Measurements from ENCODE around the gene NUDT13. TPM values are rescaled to one million over a fixed set of nuclear protein-coding genes. Genes with fewer than 3 reads are reported as not detected.

The NUDT13 gene
- total RNA-seq, 1 donor: 1.8 TPM

DNA sequence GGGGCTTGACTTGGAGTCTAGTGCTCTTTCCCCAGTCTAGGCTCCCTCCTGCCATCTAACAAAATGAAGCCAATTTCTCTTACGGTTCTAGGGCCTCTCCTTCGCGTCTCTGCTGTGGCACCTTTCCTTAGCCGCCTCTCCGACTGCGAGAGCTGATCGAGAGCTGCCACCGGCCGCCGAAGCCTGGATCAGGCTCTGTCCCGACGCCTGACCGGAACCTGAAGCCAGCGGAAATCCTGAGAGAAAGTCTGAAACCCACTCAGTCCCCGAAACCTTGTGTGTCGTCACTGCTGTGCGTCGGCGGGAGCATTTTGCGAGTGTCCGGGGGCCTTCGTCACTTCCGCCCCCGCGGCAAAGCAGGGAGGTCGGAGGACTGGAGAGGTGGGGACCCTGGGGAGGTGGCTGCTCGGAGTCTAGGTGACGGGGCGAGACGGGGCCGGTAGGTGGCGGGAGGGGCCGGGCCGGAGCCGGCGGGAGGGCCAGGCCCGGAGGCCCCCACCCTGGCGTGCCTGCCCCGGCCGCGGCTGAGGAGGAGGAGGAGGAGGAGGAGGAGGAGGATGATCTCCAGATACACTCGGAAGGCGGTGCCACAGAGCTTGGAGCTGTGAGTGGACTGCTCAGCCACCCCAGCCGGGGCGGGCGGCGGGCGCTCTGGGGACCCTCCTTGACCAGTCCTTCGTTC lies 57.7 kb downstream of the NUDT13 start, which contains the start of the genes ECD and FAM149B1:
Gene ECD, minus strand, starts transcription at position 226 of the 682 bp plus-strand sequence. CDS start 4,071 bp downstream, outside the sequence.
Gene FAM149B1, plus strand, starts transcription at position 337 of the 682 bp plus-strand sequence. Its CDS starts 221 bp downstream, at position 558.
- peak; percentile 93 for DNase-seq (ENCODE audit: low read depth)
- H3K4me3 ChIP-seq (ENCODE audit: low read depth, low read length): peak within 1 kb of the TSS; percentile 71
- TF ChIP-seq, protein P1, sequence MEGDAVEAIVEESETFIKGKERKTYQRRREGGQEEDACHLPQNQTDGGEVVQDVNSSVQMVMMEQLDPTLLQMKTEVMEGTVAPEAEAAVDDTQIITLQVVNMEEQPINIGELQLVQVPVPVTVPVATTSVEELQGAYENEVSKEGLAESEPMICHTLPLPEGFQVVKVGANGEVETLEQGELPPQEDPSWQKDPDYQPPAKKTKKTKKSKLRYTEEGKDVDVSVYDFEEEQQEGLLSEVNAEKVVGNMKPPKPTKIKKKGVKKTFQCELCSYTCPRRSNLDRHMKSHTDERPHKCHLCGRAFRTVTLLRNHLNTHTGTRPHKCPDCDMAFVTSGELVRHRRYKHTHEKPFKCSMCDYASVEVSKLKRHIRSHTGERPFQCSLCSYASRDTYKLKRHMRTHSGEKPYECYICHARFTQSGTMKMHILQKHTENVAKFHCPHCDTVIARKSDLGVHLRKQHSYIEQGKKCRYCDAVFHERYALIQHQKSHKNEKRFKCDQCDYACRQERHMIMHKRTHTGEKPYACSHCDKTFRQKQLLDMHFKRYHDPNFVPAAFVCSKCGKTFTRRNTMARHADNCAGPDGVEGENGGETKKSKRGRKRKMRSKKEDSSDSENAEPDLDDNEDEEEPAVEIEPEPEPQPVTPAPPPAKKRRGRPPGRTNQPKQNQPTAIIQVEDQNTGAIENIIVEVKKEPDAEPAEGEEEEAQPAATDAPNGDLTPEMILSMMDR (IDR thresholded peaks at IDR 0.05; ENCODE audit: insufficient read depth, low read length): no peak

DNA sequence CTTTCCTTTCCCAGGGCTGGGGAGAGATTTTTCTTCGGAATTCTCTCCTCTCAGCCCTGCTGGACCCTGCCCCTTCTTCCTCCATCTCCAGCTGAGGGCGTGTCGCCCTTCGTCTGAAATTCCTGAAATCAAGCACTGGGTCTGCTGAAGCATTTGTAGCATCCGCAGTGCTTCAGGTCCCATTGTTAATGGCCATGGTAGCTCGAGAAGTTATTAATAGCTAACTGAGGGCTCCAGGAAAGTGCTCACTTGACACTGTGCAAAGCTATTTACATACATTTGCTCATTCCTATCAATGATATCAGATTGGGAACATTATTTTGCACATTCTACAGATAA lies 58.2 kb downstream of the NUDT13 start:
- peak; percentile 46 for DNase-seq (ENCODE audit: low read depth)
- H3K4me3 ChIP-seq (ENCODE audit: low read depth, low read length): peak overlapping the region; percentile 71
- TF ChIP-seq, protein P1 (IDR thresholded peaks at IDR 0.05; ENCODE audit: insufficient read depth, low read length): no peak

DNA sequence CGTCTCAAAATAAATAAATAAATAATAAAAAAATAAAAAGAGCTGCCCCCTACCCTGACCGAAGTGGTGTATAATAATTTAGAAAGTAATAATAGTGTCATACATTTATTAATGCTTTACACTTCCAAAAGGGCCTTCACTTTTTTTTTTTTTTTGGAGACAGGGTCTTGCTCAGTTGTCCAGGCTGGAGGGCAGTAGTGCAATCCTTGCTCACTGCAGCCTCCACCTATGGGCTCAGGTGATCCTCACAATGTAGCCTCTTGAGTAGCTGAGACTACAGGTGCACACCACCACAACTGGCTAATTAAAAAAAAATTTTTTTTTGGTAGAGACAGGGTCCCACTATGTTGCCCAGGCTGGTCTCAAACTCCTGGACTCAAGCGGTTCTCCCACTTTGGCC lies 59.1 kb downstream of the NUDT13 start:
- no peak overlapping the region for H3K4me3 ChIP-seq (ENCODE audit: low read depth, low read length)
- TF ChIP-seq, protein P1 (IDR thresholded peaks at IDR 0.05; ENCODE audit: insufficient read depth, low read length): no peak

DNA sequence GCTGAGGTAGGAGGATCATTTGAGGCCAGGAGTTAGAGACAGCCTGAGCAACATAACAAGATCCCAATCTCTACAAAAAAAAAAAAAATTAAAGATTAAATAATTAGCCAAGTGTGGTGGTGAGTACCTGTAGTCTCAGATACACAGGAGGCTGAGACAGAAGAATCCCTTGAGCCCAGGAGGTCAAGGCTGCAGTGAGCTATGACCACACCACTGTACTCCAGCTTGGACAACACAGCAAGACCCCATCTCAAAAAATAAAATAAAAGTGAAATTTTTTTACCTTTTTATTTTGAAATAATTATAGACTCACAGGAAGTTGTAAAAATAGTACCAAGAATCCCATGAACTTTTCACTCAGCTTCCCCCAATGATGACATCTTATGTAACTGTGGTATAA lies 62.6 kb downstream of the NUDT13 start:
- TF ChIP-seq, protein P1 (IDR thresholded peaks at IDR 0.05; ENCODE audit: insufficient read depth, low read length): no peak
- H3K4me3 ChIP-seq (ENCODE audit: low read depth, low read length): no peak overlapping the region
- no peak for DNase-seq (ENCODE audit: low read depth)

More for the DNA sequence above, 59.1 kb downstream of the NUDT13 start:
- no peak for DNase-seq (ENCODE audit: low read depth)

DNA sequence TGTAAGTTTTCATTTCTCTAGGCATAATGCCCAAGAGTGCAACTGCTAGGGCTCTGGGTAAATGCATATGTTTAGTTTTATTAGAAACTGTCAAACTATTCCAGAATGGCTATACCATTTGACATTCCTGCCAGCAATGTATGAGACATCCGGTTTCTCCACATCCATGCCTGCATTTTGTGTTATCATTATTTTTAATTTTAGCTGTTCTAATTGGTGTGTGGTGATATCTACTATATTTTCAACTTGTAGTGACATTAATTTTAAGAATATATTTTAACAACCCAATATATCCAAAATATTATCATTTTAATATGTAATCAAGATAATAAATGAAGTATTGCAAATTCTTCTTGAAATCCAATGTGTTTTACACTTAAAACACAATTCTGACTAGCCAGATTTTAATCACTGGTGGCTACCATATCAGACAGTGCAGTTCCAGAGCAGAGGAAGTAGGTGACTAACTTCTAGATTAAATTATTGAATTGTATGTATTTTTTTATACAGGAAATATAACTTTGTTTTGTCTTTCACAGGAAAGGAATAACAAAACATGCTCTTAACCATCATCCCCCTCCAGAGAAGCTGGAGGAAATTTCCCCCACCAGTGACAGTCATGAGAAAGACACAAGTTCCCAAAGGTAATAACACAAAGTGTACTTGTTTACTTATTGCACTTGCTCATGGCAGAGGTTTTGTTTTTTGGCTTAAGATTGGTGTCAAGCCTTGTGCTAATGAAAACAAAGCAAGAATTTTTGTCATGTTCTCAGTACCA lies 64.1 kb downstream of the NUDT13 start:
- no peak for DNase-seq (ENCODE audit: low read depth)
- H3K4me3 ChIP-seq (ENCODE audit: low read depth, low read length): no peak overlapping the region
- TF ChIP-seq, protein P1 (IDR thresholded peaks at IDR 0.05; ENCODE audit: insufficient read depth, low read length): no peak

Small RNAs within 50 kb of the gene (small RNA-seq; reads per million reads assigned to genes)
- gene RF00019: not detected
- 1,125 reads per million, percentile 99 among the genes with 10 or more reads in this experiment for gene SNORA11F

Other genes with a start within 250 kb of the NUDT13 start
- gene OIT3, start 216.7 kb upstream of the NUDT13 start, total RNA-seq (ENCODE audit: low replicate concordance): not detected in 2 replicates
- gene PLA2G12B, start 155.6 kb upstream of the NUDT13 start, total RNA-seq (ENCODE audit: low replicate concordance): not detected in 2 replicates
- gene P4HA1, start 13.6 kb upstream of the NUDT13 start, total RNA-seq (ENCODE audit: low replicate concordance): 159 and 170 TPM in 2 replicates
- 24.0 and 33.3 TPM in 2 replicates for gene ECD, start 57.6 kb downstream of the NUDT13 start, total RNA-seq (ENCODE audit: low replicate concordance)
- gene FAM149B1, start 57.7 kb downstream of the NUDT13 start, total RNA-seq (ENCODE audit: low replicate concordance): 30.8 and 47.5 TPM in 2 replicates
- 18.7 and 41.0 TPM in 2 replicates for gene DNAJC9, start 136.8 kb downstream of the NUDT13 start, total RNA-seq (ENCODE audit: low replicate concordance)
- gene MRPS16, start 142.2 kb downstream of the NUDT13 start, total RNA-seq (ENCODE audit: low replicate concordance): 45.4 and 83.2 TPM in 2 replicates
- gene CFAP70, start 248.4 kb downstream of the NUDT13 start, total RNA-seq (ENCODE audit: low replicate concordance): 1.4 and 6.1 TPM in 2 replicates

All from fibroblast of the aortic adventitia (primary cell).